ENCODE results near the gene STAC.

Gene STAC

GRCh38 chr3:36381311-36381956 is 1.1 kb downstream of the STAC start:
- Histone ChIP-seq H3K4me2 (ENCODE audit: low read length) (no peak overlapping the region), H3K4me1 (ENCODE audit: low read length) (0 out of 2 replicates have a peak, but pooled peaks cover 2% of the 10 kb centered on the region), H3K36me3 (replicated peaks; ENCODE audit: low read depth, low read length) (no peaks in the 10 kb centered on the region), H3K9me3 (ENCODE audit: insufficient read depth, low read length) (no peaks in the 10 kb centered on the region), H4K20me1 (ENCODE audit: insufficient read depth, low read length) (no peaks in the 10 kb centered on the region), H3K27ac (ENCODE audit: low read length) (no peak overlapping the region), H2AFZ (ENCODE audit: low read depth, low read length) (no peak overlapping the region), H3K27me3 (ENCODE audit: low read depth, low read length) (no peaks in the 10 kb centered on the region), H3K79me2 (ENCODE audit: low read length) (no peaks in the 10 kb centered on the region), H3K9ac (ENCODE audit: low read length) (no peak overlapping the region), H3K4me3 (ENCODE audit: low read length) (no peak overlapping the region)
- no peak for TF ChIP-seq EZH2phosphoT487 (IDR thresholded peaks at IDR 0.05; ENCODE audit: low read depth)
- TF ChIP-seq, protein P1, sequence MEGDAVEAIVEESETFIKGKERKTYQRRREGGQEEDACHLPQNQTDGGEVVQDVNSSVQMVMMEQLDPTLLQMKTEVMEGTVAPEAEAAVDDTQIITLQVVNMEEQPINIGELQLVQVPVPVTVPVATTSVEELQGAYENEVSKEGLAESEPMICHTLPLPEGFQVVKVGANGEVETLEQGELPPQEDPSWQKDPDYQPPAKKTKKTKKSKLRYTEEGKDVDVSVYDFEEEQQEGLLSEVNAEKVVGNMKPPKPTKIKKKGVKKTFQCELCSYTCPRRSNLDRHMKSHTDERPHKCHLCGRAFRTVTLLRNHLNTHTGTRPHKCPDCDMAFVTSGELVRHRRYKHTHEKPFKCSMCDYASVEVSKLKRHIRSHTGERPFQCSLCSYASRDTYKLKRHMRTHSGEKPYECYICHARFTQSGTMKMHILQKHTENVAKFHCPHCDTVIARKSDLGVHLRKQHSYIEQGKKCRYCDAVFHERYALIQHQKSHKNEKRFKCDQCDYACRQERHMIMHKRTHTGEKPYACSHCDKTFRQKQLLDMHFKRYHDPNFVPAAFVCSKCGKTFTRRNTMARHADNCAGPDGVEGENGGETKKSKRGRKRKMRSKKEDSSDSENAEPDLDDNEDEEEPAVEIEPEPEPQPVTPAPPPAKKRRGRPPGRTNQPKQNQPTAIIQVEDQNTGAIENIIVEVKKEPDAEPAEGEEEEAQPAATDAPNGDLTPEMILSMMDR (IDR thresholded peaks at IDR 0.05; ENCODE audit: low read depth, low read length): no peak

DNA sequence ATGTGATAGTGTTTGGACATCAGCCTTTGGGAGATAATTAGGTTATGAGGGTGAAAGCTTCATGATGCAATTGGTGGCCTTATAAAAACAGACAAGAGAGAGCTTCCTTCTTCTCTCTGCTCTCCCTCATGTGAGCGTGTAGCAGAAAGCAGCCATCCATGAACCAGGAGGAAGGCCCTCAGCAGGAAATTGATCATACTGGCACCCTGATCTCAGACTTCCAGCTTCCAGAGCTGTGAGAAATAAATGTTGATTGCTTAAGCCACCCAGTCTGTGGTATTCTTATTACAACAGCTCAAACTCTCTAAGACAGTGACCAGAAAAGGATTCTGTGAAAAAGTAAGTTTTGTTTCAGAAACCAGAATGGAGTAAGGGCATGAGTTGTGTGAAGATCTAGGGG is 13.3 kb downstream of the STAC start:
- Histone ChIP-seq H3K9me3 (ENCODE audit: insufficient read depth, low read length) (no peaks in the 10 kb centered on the region), H3K9ac (ENCODE audit: low read length) (no peak overlapping the region), H3K4me2 (ENCODE audit: low read length) (no peak overlapping the region), H3K27ac (ENCODE audit: low read length) (no peak overlapping the region), H3K36me3 (replicated peaks; ENCODE audit: low read depth, low read length) (no peaks in the 10 kb centered on the region), H4K20me1 (ENCODE audit: insufficient read depth, low read length) (no peaks in the 10 kb centered on the region), H3K4me1 (ENCODE audit: low read length) (no peaks in the 10 kb centered on the region), H3K4me3 (ENCODE audit: low read length) (no peak overlapping the region), H3K79me2 (ENCODE audit: low read length) (no peaks in the 10 kb centered on the region), H3K27me3 (ENCODE audit: low read depth, low read length) (no peaks in the 10 kb centered on the region), H2AFZ (ENCODE audit: low read depth, low read length) (no peak overlapping the region)
- TF ChIP-seq EZH2phosphoT487 (IDR thresholded peaks at IDR 0.05; ENCODE audit: low read depth): no peak
- TF ChIP-seq, protein P1 (IDR thresholded peaks at IDR 0.05; ENCODE audit: low read depth, low read length): no peak

DNA sequence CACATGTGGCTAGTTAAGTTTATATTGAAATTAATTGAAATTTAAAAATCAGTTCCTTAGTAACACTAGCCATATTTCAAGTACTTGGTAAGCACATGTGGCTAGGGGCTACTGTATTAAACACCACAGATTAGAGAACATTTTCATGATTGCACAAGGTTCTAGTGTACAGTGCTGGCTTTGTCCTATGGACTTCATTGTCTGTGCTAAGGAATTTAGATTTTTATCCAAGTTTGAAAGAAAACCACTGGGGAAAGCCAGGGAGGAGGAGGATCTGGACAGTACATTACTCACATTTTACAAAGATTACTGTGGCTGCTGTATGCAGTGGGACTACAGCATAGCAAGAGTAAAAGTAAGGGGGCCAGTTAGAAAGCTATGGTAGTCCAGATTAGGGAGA is 13.9 kb downstream of the STAC start:
- Histone ChIP-seq H2AFZ (ENCODE audit: low read depth, low read length) (no peak overlapping the region), H3K79me2 (ENCODE audit: low read length) (no peaks in the 10 kb centered on the region), H3K27ac (ENCODE audit: low read length) (no peak overlapping the region), H3K4me3 (ENCODE audit: low read length) (no peak overlapping the region), H3K36me3 (replicated peaks; ENCODE audit: low read depth, low read length) (no peaks in the 10 kb centered on the region), H3K9ac (ENCODE audit: low read length) (no peak overlapping the region), H3K4me1 (ENCODE audit: low read length) (no peaks in the 10 kb centered on the region), H3K4me2 (ENCODE audit: low read length) (no peak overlapping the region), H3K27me3 (ENCODE audit: low read depth, low read length) (no peaks in the 10 kb centered on the region), H4K20me1 (ENCODE audit: insufficient read depth, low read length) (no peaks in the 10 kb centered on the region), H3K9me3 (ENCODE audit: insufficient read depth, low read length) (no peaks in the 10 kb centered on the region)
- TF ChIP-seq, protein P1 (IDR thresholded peaks at IDR 0.05; ENCODE audit: low read depth, low read length): no peak
- TF ChIP-seq EZH2phosphoT487 (IDR thresholded peaks at IDR 0.05; ENCODE audit: low read depth): no peak

- no peak for TF ChIP-seq EZH2phosphoT487 (IDR thresholded peaks at IDR 0.05; ENCODE audit: low read depth)
- Histone ChIP-seq H3K4me3 (ENCODE audit: low read length) (no peak overlapping the region), H3K4me2 (ENCODE audit: low read length) (no peak overlapping the region), H3K27ac (ENCODE audit: low read length) (no peak overlapping the region), H3K4me1 (ENCODE audit: low read length) (no peaks in the 10 kb centered on the region), H3K9me3 (ENCODE audit: insufficient read depth, low read length) (no peaks in the 10 kb centered on the region), H4K20me1 (ENCODE audit: insufficient read depth, low read length) (no peaks in the 10 kb centered on the region), H3K9ac (ENCODE audit: low read length) (no peak overlapping the region), H2AFZ (ENCODE audit: low read depth, low read length) (no peak overlapping the region), H3K27me3 (ENCODE audit: low read depth, low read length) (peaks cover 5% of the 10 kb centered on the region; the same call in 1 of the 2 replicates), H3K79me2 (ENCODE audit: low read length) (no peaks in the 10 kb centered on the region), H3K36me3 (replicated peaks; ENCODE audit: low read depth, low read length) (no peaks in the 10 kb centered on the region)
Measured at GRCh38 chr3:36397841-36398240, 17.5 kb downstream of the STAC start.
